GM21723 (cell line): ENCODE results near the gene PLA2G12A.
"Not testable (repeated sequence)": the region's sequence is repeated elsewhere in the genome, so short reads cannot be mapped to it uniquely, and the experiment has no call there.

Experiments
- ATAC-seq: cut with Tn5 transposase; IDR thresholded peaks from one replicate; pipeline ENCODE4 v1.9.1; 2021; ENCODE audit warnings: mild to moderate bottlenecking, moderate library complexity; ENCODE audit not compliant: unreplicated experiment

Gene PLA2G12A

DNA sequence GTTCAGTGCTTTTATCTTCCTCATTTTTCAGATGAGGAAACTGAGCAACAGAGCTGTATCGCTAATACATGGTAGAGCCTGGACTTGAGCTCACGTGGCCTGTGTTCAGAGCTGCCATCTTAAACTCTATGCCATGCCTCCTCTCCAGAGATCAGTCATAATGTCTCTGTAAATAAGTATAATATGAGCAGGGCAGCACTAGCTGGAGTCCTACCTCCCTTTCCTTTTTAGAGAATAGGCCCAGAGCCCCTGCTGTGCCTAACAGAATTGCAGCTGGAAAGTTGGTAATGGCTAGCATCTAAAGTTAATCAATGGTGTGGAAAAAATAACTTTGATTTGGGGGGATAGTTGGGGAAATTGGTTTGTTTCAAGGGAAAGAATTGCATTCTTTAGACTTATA lies 47.0 kb downstream of the PLA2G12A start:
- no peak for ATAC-seq

DNA sequence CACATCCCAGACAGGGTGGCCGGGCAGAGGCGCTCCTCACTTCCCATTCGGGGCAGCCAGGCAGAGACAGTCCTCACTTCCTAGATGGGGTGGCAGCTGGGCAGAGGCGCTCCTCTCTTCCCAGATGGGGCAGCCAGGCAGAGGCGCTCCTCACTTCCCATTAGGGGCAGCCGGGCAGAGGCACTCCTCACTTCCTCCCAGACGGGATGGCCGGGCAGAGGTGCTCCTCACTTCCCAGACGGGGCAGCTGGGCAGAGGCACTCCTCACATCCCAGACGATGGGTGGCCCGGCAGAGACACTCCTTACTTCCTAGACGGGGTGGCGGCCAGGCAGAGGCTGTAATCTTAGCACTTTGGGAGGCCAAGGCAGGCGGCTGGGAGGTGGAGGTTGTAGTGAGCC lies 50.9 kb downstream of the PLA2G12A start:
- not testable (repeated sequence) for ATAC-seq

- ATAC-seq = not testable (repeated sequence)
Observed at GRCh38 chr4:109678472-109678871, 51.4 kb downstream of the PLA2G12A start.

GRCh38 chr4:109676886-109677285 lies 53.0 kb downstream of the PLA2G12A start:
- ATAC-seq = no peak

GRCh38 chr4:109675843-109676242 lies 54.0 kb downstream of the PLA2G12A start:
- ATAC-seq = no peak

GRCh38 chr4:109675181-109675580 lies 54.7 kb downstream of the PLA2G12A start:
- no peak for ATAC-seq

DNA sequence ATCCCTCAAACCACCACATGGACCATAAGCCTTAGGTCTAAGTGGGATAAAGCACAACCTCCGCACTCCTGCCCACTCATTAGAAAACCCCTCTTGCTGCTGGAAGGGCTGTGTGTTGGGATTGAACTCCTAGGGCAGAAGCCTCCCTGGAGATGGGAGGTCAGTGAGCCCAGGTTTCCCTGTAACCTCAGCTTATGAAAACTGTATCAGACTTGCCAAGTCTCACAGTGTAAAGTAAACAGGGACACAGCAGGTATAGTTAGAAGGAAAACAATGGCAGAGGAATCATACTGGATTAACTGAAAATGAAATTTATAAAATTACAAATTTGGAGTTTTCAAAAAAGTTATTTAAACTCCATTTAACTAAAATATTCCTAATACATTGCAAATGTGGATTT lies 56.6 kb downstream of the PLA2G12A start:
- no peak for ATAC-seq

DNA sequence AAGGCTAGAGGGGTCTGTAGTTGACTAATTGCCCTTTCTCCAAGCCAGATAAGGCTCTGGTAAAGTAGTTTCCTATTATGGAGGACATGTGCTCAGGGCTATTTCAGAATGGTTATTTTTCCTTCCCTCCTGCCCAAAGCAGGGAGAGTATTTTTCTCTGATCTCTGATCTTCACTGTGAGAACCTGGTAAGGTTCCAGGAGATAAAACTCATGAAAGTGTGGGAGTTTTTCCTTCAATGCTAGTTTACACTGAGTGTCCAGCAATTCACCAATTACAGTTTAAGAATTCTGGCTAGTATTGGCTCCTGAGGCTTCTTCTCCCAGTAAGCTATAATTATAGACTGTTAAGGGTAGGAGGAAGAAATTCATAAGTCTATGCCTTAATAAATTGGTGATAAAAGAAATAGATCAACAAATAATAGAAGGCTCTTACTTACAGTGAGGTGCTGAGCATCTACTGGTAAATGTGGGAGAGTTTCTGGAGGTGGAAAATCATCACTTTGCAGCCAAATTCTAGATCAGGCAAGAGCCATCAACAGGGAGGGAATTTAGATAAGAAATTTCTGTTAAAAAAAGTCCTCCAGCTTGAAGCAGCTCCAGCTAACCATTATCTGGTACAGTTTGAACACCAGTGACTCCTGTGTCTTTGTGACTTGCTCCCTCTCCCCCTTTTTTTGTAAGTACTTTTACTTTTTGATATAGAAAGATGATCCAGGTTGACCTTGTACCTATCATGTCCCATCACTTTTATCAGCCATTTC lies 57.5 kb downstream of the PLA2G12A start:
- no peak for ATAC-seq

GRCh38 chr4:109671350-109671749 lies 58.5 kb downstream of the PLA2G12A start:
- no peak for ATAC-seq

DNA sequence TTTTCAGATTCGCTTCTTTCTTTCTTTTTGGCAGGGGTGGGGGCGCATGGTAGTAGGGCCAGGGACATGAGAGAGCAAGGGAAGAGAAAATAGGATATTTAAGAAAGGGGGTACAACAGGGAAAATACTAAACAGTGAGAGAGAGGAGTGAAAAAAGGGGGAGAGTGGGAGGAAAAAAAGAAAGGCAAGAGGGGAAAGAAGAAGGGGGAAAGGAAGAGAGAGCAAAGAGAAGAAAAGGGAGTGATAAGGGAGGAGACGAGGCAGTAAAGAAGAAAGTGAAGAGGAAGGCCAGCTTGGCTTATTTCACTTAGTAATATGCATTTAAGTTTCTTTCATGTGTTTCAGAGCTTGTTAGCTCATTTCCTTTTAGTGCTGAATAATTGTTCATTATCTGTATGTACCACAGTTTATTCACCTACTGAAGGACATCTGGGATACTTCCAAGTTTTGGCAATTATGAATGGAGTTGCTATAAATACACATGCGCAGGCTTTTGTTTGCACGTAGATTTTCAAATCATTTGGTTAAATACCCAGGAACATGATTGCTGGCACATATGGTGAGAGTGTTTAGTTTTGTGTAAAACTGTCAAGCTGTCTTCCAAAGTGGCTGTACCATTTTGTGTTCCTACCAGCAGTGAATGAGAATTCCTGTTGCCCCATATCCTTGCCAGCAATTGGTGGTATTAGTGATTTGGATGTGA lies 63.9 kb downstream of the PLA2G12A start:
- ATAC-seq = no peak

- no peak for ATAC-seq
Observed at GRCh38 chr4:109662771-109663170, 67.1 kb downstream of the PLA2G12A start.

GRCh38 chr4:109662116-109662515 lies 67.8 kb downstream of the PLA2G12A start:
- ATAC-seq = no peak
